Cardiac fibroblast (primary cell): ENCODE measurements around the gene CDK5RAP1.
A peak's percentile ranks its signal among the peaks of the same experiment; 100 is the strongest.
"Not testable (repeated sequence)": the region's sequence is repeated elsewhere in the genome, so short reads cannot be mapped to it uniquely, and the experiment has no call there.

ENCODE experiments used
- DNase-seq, 2 donors: peaks; one replicate each; pipeline versions ENCODE4 v3.0.0 to v3.0.0-alpha.2; 2010; ENCODE audit warnings: low read depth in 2 of 2
- H3K4me3 ChIP-seq, 2 donors: replicated peaks in 1 of 2; 1 replicate in 1 of 2; 2 replicates in 1 of 2; pipeline ENCODE4 v1.5.1; 2011; ENCODE audit warnings: low read depth in 2 of 2, low read length in 2 of 2, mild to moderate bottlenecking in 2 of 2, moderate library complexity in 1 of 2
- CTCF ChIP-seq: IDR thresholded peaks from one replicate; pipeline ENCODE4 v1.5.1; 2011; ENCODE audit warnings: low read depth, mild to moderate bottlenecking, low read length, inconsistent platforms

Gene CDK5RAP1

GRCh38 chr20:33434434-33434833, 33.1 kb upstream of the CDK5RAP1 start:
- no peak for TF ChIP-seq CTCF
- no peak for DNase-seq
- H3K4me3 ChIP-seq: no peak overlapping the region

DNA sequence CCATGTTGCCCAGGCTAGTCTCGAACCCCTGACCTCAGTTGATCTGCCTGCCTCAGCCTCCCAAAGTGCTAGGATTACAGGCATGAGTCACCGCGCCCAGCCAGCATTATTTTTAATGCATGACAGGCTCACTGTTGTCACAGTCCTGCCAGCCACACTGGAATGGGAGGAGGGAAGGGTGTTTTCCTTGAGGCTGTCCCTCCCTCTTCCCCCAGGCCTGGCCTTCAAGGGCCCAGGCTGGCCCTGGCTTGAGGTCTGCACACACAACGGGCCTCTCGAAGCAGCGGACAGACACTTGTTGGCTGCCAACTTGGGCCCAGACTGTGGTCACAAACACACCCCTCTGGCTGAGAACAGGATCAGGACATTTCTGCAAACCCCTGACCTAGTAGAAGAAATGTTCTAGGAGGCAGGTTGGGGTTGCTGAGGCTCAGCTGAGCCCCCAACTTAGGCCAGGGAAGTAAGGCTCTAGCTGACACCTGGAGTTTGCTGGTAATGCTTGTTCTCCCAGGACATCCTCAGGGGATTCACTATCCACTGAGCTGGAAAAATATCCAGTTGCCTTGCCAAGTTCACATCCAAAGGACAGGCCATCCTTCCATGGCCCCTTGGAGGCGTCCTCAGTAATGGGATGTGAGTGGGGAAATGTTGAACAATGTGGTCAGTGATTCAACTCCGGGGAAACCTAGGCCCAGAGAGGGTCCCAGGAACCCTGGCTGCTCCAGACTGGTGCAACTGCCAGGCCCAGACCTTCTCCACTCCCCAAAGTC, 32.3 kb upstream of the CDK5RAP1 start:
- no peak for TF ChIP-seq CTCF
- no peak overlapping the region for H3K4me3 ChIP-seq

GRCh38 chr20:33431797-33432381, 30.6 kb upstream of the CDK5RAP1 start:
- no peak for TF ChIP-seq CTCF
- H3K4me3 ChIP-seq: no peak overlapping the region
- DNase-seq: peak in 1 of 2 donors; percentile 62

More for the DNA sequence above, 32.3 kb upstream of the CDK5RAP1 start:
- DNase-seq: peak in 1 of 2 donors; percentile 29

- not testable (repeated sequence) for DNase-seq, H3K4me3 ChIP-seq
Measured at GRCh38 chr20:33423875-33424274, 22.6 kb upstream of the CDK5RAP1 start.

DNA sequence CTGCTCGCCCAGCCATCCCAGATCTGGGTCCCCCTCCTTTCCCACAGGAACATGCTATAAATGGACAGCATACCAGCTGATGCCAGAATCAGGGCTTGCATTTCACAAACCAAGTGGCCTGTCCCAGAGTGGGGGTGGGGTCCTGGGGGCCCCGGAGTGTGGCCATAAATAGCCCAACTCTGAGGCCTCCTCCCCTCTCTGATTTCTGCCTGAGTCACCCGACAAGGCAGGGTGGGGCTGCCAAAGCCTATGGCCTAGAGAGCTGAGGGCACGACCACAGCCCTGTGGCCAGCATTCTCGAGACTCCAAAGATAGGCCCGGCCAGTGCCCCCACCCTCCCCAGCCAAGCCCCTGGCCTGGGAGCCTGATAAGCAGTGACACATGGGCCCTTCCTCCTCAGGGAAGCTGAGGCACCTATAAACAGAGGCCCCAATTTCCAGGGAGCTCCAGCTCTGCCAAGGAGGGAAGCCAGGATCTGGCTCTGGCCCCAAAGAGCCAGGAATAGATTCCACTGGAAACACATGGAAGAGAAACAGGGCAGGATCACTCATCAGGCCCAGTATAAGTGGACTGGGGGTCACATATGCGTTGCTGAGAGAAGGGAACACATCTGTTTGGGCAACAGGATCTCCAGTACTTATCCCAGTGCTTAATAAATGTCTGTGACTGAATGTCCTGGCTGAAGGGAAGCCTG, 22.0 kb upstream of the CDK5RAP1 start:
- no peak for TF ChIP-seq CTCF
- peak; percentile 66 to 94 for DNase-seq
- H3K4me3 ChIP-seq: no peak overlapping the region

GRCh38 chr20:33419140-33419974, 18.0 kb upstream of the CDK5RAP1 start:
- DNase-seq: peak; percentile 20 to 84
- TF ChIP-seq CTCF: no peak
- H3K4me3 ChIP-seq: no peak overlapping the region
